CD4-positive, alpha-beta T cell (primary cell): Measurements from ENCODE around the gene CAV2. TPM values are rescaled to one million over a fixed set of nuclear protein-coding genes. Genes with fewer than 3 reads are reported as not detected.

Experiments used
- ATAC-seq: fragments of 200-7000 bp; cut with Tn5 transposase; one replicate; pipeline ENCODE4 v1.10.0; 2022; ENCODE audit warnings: mild to moderate bottlenecking; ENCODE audit not compliant: poor library complexity
- CTCF ChIA-PET: fragments of 350-600 bp; sonication (Branson Sonifier 250); formaldehyde crosslinking; loops from one replicate; lab custom pipeline; 2021; ENCODE audit warnings: antibody characterized with exemption, inconsistent platforms; lab: Charles Lee
- POLR2A ChIA-PET: fragments of 350-600 bp; sonication (Branson Sonifier 250); formaldehyde crosslinking; loops from one replicate; lab custom pipeline; 2021; ENCODE audit warnings: antibody characterized with exemption, inconsistent platforms; lab: Charles Lee
- DNase-seq, 14 experiments: peaks; one replicate each; pipeline ENCODE4 v3.0.0-alpha.2; 2013 to 2020; ENCODE audit warnings: mixed read lengths in 2 of 14
- H3K27ac ChIP-seq, 2 donors: one replicate each; pipeline versions ENCODE4 v1.5.1 to v1.7.0; 2013; ENCODE audit warnings: low read length in 2 of 2, low read depth in 1 of 2, mild to moderate bottlenecking in 1 of 2
- H3K27me3 ChIP-seq, 2 experiments: 1 replicate in 1 of 2; 2 replicates in 1 of 2; pipeline versions ENCODE4 v1.6.1 to v1.7.0; 2013; ENCODE audit warnings: low read length in 2 of 2, control low read depth in 1 of 2, mild to moderate bottlenecking in 1 of 2, moderate library complexity in 1 of 2; ENCODE audit not compliant: insufficient read depth in 2 of 2, control insufficient read depth in 1 of 2
- H3K36me3 ChIP-seq: one replicate; pipeline ENCODE4 v1.6.1; 2013; ENCODE audit warnings: low read length, control low read depth; ENCODE audit not compliant: insufficient read depth
- H3K4me1 ChIP-seq: one replicate; pipeline ENCODE4 v1.6.1; 2013; ENCODE audit warnings: low read length, control low read depth; ENCODE audit not compliant: insufficient read depth
- H3K4me3 ChIP-seq: one replicate; pipeline ENCODE4 v1.5.1; 2013; ENCODE audit warnings: mild to moderate bottlenecking, low read length, moderate library complexity
- H3K9me3 ChIP-seq, 2 experiments: 1 replicate in 1 of 2; 2 replicates in 1 of 2; pipeline versions ENCODE4 v1.6.1 to v1.7.0; 2013; ENCODE audit warnings: low read length in 2 of 2, mild to moderate bottlenecking in 2 of 2, control low read depth in 1 of 2, moderate library complexity in 1 of 2; ENCODE audit not compliant: control insufficient read depth in 1 of 2, insufficient read depth in 1 of 2
- H3K27ac Mint-ChIP-seq: one replicate; pipeline ENCODE4 v1.8.0; 2020; ENCODE audit warnings: mixed read lengths
- H3K27me3 Mint-ChIP-seq: one replicate; pipeline ENCODE4 v1.8.0; 2021; ENCODE audit warnings: mixed read lengths
- H3K36me3 Mint-ChIP-seq: one replicate; pipeline ENCODE4 v1.8.0; 2021; ENCODE audit warnings: low read depth, mixed read lengths
- H3K4me1 Mint-ChIP-seq: one replicate; pipeline ENCODE4 v1.8.0; 2021; ENCODE audit warnings: low read depth, mixed read lengths
- H3K4me3 Mint-ChIP-seq: one replicate; pipeline ENCODE4 v1.8.0; 2020; ENCODE audit warnings: mild to moderate bottlenecking, mixed read lengths
- H3K9me3 Mint-ChIP-seq: one replicate; pipeline ENCODE4 v1.8.0; 2020; ENCODE audit warnings: mixed read lengths
- intact Hi-C, 2 experiments: fragments of 100-400 bp; cut with DNase I in 1 of 2; cut with micrococcal nuclease in 1 of 2; formaldehyde crosslinking; loops; one replicate each; pipeline versions ENCODE4 v1.15.1 to v1.9.0; 2023 to 2025; cut with DNase I, micrococcal nuclease
- total RNA-seq, 174 experiments: library from RNA in 2 of 174; stranded (reverse) in 2 of 174; gene quantifications; one replicate each; pipeline ENCODE4 v1.2.3 and lab custom pipeline; 2021 to 2026
- TF ChIP-seq, protein P1 (sequence below): fragments of 200-600 bp; IDR thresholded peaks from one replicate; pipeline ENCODE4 v1.8.0; 2022; ENCODE audit warnings: antibody characterized with exemption, mild to moderate bottlenecking

The CAV2 gene
- total RNA-seq, 2 experiments from 2014 or later, result not detected

DNA sequence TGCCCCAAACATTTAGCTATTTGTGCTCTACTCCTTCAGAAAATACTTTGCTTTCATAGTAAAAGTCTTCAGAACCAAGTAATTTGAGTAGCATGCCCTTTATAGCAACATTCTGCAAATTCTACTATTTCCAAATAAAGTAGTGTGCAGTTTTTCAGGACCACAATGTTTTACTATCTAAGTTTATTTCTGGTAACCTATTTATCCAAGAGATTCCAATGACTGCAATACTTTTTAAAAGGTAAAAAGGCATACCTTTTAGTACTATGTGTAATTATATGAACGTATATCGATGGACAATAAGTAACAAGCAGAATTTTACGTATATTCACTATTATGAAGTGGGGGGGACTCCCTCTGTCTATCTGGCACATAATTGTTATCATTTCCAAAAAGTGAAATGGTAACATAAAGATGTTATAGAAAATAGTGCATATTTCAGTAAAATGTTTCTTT lies 6.9 kb upstream of the CAV2 start:
- Histone ChIP-seq H3K36me3 (no peaks in the 10 kb centered on the region), H3K4me3 (no peak overlapping the region), H3K4me1 (no peaks in the 10 kb centered on the region), H3K27me3 (peaks cover 0 to 14% of the 10 kb centered on the region in 2 experiments), H3K9me3 (no peaks in the 10 kb centered on the region), H3K27ac (no peak overlapping the region)
- no peak overlapping the region for H3K4me3 Mint-ChIP-seq
- ChIA-PET POLR2A (no interaction called here), CTCF (no interaction called here)
- no peak for ATAC-seq
- intact Hi-C loops, result no loop called here
- H3K36me3 Mint-ChIP-seq, result no peaks in the 10 kb centered on the region
- H3K9me3 Mint-ChIP-seq, result no peaks in the 10 kb centered on the region
- TF ChIP-seq, protein P1, sequence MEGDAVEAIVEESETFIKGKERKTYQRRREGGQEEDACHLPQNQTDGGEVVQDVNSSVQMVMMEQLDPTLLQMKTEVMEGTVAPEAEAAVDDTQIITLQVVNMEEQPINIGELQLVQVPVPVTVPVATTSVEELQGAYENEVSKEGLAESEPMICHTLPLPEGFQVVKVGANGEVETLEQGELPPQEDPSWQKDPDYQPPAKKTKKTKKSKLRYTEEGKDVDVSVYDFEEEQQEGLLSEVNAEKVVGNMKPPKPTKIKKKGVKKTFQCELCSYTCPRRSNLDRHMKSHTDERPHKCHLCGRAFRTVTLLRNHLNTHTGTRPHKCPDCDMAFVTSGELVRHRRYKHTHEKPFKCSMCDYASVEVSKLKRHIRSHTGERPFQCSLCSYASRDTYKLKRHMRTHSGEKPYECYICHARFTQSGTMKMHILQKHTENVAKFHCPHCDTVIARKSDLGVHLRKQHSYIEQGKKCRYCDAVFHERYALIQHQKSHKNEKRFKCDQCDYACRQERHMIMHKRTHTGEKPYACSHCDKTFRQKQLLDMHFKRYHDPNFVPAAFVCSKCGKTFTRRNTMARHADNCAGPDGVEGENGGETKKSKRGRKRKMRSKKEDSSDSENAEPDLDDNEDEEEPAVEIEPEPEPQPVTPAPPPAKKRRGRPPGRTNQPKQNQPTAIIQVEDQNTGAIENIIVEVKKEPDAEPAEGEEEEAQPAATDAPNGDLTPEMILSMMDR, result no peak
- H3K27ac Mint-ChIP-seq, result no peak overlapping the region
- DNase-seq, result no peak
- H3K4me1 Mint-ChIP-seq, result no peaks in the 10 kb centered on the region
- peaks cover 35% of the 10 kb centered on the region for H3K27me3 Mint-ChIP-seq

DNA sequence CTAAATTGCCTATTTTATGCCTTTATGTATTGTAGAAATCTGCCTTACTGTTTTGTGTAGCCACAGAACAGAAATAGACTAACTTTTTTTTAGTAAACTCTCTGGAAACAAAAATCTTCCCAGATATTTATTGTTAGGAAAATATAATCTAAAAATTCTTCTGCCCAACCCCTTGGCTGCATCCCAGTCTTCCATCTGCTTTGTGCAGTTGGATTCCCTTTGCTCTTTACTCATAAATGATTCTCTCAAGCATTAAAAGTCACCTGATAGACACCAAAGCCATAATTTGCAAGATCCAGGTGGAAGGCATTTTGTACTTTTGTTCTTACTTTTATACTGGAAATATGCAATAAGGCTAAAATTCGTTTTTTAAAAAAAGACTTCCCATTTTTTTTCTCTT lies 6.1 kb upstream of the CAV2 start:
- H3K36me3 ChIP-seq, result no peaks in the 10 kb centered on the region
- no peaks in the 10 kb centered on the region for H3K4me1 ChIP-seq
- no peak overlapping the region for H3K27ac ChIP-seq
- H3K27ac Mint-ChIP-seq, result no peak overlapping the region
- peaks cover 41% of the 10 kb centered on the region for H3K27me3 Mint-ChIP-seq
- H3K36me3 Mint-ChIP-seq, result no peaks in the 10 kb centered on the region
- ChIA-PET CTCF (no interaction called here), POLR2A (no interaction called here)
- intact Hi-C loops, result no loop called here
- ATAC-seq (no peak), DNase-seq (no peak)
- H3K9me3 ChIP-seq, result no peaks in the 10 kb centered on the region
- no peaks in the 10 kb centered on the region for H3K4me1 Mint-ChIP-seq
- H3K27me3 ChIP-seq, result peaks cover 0 to 13% of the 10 kb centered on the region in 2 experiments
- TF ChIP-seq, protein P1, result no peak
- H3K4me3 ChIP-seq, result no peak overlapping the region
- no peaks in the 10 kb centered on the region for H3K9me3 Mint-ChIP-seq
- no peak overlapping the region for H3K4me3 Mint-ChIP-seq

DNA sequence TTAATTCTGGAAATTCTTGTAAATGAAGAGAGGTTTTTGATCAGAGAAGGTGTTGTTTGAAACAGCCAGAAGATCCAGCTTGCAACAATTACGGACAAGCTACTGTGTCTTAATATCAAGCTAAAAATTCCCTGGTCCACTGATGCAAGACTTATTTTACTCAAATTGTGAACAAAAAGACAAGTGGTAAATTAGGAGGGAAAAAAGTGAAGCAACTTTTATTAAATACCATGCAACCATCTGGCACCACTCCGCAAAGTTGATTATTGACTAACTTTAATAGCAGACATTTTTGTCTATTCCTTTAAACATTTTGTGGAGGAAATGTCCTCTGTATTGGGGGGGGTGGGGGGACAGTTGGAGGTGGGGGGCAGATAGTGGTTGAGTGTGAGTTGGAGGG lies 5.1 kb upstream of the CAV2 start:
- DNase-seq (no peak), ATAC-seq (no peak)
- peaks cover 4% of the 10 kb centered on the region for H3K4me1 ChIP-seq
- no peaks in the 10 kb centered on the region for H3K9me3 ChIP-seq
- CTCF ChIA-PET, result interaction anchor here (1.1 kb wide), 1 partner anchor 10 kb away, joined by 3 read pairs; no protein-coding TSS in a partner anchor
- Mint-ChIP-seq H3K4me1 (no peaks in the 10 kb centered on the region), H3K27ac (no peak overlapping the region), H3K9me3 (no peaks in the 10 kb centered on the region), H3K27me3 (peaks cover 48% of the 10 kb centered on the region), H3K4me3 (no peak overlapping the region), H3K36me3 (no peaks in the 10 kb centered on the region)
- H3K4me3 ChIP-seq, result no peak overlapping the region
- POLR2A ChIA-PET, result no interaction called here
- intact Hi-C loops, result no loop called here
- peaks cover 5 to 19% of the 10 kb centered on the region in 2 experiments for H3K27me3 ChIP-seq
- H3K36me3 ChIP-seq, result no peaks in the 10 kb centered on the region
- H3K27ac ChIP-seq, result no peak overlapping the region
- TF ChIP-seq, protein P1, result no peak
